GM21515 (cell line): ENCODE measurements around the gene MGLL.

Experiments
- ATAC-seq: cut with Tn5 transposase; IDR thresholded peaks from one replicate; pipeline ENCODE4 v1.9.1; 2021; ENCODE audit not compliant: unreplicated experiment

The MGLL gene

GRCh38 chr3:127775398-127776109 lies 46.8 kb downstream of the MGLL start:
- ATAC-seq, result no peak

- no peak for ATAC-seq
These were observed 47.7 kb downstream of the MGLL start for GRCh38 chr3:127774647-127775046.

GRCh38 chr3:127773752-127774395 lies 48.4 kb downstream of the MGLL start:
- ATAC-seq, result no peak

- ATAC-seq, result no peak
These were observed 49.2 kb downstream of the MGLL start for GRCh38 chr3:127772827-127773751.

DNA sequence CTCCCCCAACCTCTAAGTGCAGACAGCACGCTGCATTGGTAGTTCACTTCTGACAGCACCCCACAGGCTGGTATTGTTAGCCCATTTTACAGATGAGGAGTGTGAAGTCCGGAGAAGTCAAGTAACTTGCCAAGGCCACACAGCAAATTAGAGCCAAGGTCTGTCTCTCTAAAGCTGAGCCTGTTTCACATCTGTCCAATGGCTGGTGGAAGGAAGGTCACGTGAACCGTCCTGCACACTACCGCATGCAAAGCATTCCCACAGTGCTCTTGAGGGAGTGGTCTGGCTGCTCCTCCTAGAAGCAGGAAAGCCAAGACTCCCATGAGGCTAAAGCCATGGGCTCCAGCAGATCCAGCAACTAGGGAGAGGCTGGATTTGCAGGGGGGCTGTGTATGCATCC lies 50.0 kb downstream of the MGLL start:
- ATAC-seq, result no peak

DNA sequence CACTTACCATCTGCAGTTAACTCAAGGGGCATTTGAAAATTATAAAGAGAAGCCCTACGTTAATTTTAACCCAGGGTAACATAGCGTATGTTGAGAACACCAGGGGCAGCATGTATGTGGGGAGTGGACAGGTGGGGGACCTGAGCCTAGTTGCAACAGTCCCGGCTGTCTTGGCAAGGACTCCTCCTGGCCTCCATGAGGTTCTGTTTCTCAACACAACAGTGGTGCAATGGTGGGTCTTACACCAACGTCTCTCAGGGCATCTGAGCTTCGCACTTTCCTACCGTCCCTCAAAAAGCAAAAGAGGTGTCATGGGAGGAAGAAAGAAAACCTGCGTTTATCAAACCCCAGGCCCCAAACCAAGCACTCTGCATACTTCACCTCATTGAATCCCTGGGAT lies 50.6 kb downstream of the MGLL start:
- no peak for ATAC-seq

GRCh38 chr3:127770671-127771355 lies 51.5 kb downstream of the MGLL start:
- no peak for ATAC-seq

DNA sequence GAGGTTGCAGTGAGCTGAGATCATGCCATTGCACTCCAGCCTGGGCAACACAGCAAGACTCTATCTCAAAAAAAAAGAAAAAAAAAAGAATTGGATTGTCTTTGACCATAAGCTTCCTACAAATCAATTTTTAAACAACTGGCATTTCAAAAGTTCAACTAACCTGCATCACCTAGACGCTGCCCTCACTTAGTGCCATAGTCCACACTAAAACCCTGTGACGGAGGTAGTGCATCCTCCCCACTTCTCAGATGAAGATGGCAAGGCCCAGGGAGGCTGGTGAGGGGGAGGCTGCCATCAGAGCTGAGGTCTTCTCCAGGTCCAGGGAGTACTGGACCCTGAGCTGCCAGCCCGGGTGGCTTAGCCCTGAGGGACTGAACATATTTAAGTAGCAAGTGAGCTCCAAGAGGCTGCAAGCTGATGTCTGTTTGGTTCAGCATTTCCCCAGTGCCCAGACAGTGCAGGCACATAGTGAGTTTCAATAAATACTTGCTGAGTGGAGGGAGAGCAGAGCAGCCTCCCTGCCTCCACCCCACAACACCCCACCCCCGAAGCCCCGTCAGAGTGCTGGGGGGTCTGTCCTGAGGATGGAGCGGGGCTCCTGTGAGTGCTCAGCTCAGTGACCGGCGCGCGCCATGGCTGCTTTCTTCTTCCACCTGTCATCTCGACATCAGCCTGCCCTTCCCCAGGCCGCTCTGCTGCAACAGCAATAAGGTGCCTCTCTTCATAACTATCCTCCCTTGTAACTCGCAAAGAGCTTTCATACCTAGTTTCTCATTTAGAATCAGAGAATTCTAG lies 52.8 kb downstream of the MGLL start:
- no peak for ATAC-seq

DNA sequence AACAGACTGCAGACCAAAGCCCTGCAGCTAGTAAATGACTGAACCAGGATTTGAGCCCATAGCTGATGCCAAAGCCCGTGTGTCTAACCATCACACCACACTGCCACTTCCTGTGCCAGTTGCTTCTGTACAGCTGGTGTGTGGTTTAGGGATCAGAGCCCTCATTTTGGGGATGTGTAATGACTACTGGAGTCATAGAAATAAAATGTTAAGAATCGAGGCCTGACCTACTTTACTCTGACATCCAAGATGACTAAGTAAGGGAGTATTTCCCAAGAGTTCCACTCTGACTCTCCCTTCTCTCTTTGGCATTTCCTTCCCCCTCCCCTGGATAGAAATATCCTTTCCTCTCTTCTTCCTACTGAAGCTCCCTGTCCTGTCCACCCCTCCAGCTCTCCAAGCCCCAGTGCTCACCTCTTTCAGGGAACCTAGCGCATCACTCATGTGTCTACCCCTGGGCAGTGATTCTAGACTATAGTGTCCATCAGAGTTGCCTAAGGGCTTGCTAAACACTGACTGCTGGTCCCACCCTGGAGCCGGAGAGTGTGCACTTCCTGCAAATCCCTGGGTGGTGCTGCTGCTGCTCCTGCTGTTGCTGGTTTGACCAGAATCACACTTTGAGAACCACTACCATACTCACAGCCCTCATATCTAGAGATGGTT lies 53.8 kb downstream of the MGLL start:
- no peak for ATAC-seq

DNA sequence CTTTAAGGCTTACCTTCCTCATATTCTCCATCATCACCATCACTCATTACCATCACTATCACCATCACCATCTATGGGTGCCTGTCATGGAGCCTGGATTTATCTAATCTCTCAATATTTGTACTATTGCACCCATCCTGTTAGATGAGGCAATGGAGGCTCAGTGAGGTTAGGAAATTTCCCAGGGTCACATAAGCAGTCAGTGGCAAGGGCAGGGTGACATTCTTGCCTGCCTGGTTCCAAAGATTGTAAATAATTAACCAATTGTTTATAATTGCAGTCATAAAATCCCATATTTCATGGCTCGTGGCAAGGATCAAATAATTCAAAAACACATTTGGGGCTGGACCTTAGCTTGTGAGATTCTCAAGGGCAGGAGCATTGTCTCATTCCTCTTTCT lies 55.2 kb downstream of the MGLL start:
- ATAC-seq, result no peak

GRCh38 chr3:127765735-127766134 lies 56.6 kb downstream of the MGLL start:
- no peak for ATAC-seq

DNA sequence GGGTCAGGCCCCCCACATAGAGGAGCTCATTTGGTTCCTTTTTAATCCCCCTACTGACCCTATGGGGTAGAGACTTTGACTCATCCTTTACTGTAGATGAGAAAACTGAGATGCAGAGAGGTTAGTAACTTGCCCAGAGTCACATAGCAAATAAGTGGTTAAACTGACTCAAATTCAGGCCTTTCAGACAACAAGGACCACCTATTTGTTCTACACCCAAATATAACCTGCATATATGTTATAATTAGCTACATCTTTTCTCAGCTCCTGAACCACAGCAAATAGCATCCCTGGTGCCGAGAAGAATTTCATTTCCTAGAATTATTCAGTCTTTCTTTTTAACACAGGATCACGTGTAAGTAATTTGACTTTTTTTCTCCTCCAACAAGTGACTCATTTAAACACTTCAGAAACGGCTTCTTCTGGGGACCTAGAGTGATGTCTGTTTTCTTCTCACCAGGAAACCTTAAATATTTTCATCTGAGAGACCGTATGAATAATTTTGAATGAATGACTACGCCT lies 57.4 kb downstream of the MGLL start:
- no peak for ATAC-seq

- no peak for ATAC-seq
These were observed 58.0 kb downstream of the MGLL start for GRCh38 chr3:127764301-127764700.

GRCh38 chr3:127763816-127764215 lies 58.5 kb downstream of the MGLL start:
- no peak for ATAC-seq

DNA sequence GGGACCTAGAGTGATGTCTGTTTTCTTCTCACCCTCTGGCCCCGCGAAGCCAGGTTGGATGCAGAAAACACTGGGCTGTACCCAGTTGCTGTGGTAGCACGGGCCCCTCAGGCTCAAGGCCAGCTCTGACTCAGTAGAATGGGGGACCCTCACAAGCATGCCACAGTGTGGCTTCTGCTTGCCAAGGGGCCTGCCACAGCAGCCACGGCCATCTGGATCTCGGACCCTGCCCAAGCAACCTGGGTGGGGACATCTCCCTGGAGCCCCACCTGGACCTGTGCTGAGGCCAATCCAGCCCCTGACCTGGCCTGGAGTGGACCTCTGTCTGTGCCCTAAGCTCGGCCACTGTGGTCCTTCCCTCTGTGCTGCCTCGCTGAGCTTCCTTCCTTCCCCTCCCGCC lies 59.0 kb downstream of the MGLL start:
- no peak for ATAC-seq

DNA sequence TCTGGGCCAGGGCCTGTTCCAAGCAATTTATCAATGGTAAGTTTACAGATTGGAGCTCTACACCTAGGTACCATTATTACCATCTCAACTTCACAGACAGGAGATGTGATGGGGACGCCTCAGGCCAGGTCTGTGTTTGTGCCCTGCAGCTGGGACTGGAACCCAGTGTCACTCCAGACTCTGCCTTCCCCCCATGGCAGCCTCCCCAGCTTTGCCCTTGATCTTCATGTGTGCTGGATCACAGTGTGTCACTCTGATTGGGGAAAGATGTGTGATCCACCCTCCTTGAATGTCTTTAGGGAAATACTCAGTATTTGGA lies 59.6 kb downstream of the MGLL start:
- no peak for ATAC-seq

GRCh38 chr3:127762077-127762786 lies 60.1 kb downstream of the MGLL start:
- ATAC-seq, result peak; percentile 55

GRCh38 chr3:127761441-127761801 lies 60.9 kb downstream of the MGLL start:
- no peak for ATAC-seq

DNA sequence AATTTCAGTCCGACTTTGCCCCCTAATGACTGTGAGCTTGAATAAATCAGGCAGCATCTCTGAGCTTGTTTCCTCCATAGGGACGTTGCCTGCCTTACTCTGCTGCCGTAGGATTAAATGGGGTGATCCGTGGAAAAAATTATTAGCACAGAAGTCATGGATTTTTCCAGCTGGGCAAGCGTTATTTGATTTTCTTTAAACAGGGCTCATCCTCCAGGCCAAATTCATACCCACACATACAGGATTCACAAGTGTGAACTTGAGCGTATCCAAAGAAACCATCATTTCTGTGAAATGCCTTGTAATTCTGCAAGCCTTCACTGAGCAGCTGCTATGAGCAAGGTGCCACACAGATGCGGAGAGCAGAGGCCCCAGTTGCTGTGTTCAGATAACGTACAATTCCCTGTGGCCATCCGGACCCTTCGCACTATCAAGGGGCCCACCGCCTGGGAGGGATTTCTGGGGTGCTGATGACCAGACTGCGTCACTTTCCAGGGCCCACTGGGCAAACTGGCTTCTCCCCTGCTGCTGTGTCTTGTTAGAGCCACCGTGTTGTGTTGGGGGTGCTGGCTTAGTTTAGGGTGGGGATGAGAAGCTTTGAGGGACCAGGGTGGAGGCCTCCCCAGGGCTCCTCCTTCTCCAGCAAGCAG lies 61.4 kb downstream of the MGLL start:
- ATAC-seq, result no peak
